ENCODE results near the gene RNF213. TPM values are rescaled to one million over a fixed set of nuclear protein-coding genes. Genes with fewer than 3 reads are reported as not detected.

RNF213 gene
- total and polyA plus RNA-seq, 12 donors, result 51.1 to 182 (median 122) TPM

GRCh38 chr17:80367503-80367902, 106.9 kb downstream of the RNF213 start:
- no peaks in the 10 kb centered on the region for H3K27me3 ChIP-seq
- no peak for DNase-seq
- no peak overlapping the region for H3K27ac ChIP-seq
- H3K4me3 ChIP-seq, result no peak overlapping the region
- TF ChIP-seq POLR2A (IDR thresholded peaks at IDR 0.05), result no peak
- TF ChIP-seq CTCF (IDR thresholded peaks at IDR 0.05), result no peak
- WGBS, 4 donors, result 85 to 90% (median 88%) methylated on average over 17 of the region's 17 CpGs
- no peaks in the 10 kb centered on the region for H3K9me3 ChIP-seq (replicated peaks in 1 of 3)
- intact Hi-C loops (cut with DNase I), result no loop called here
- H3K4me1 ChIP-seq (replicated peaks in 1 of 2), result no peaks in the 10 kb centered on the region
- peaks cover 0 to 98% of the 10 kb centered on the region in 2 donors for H3K36me3 ChIP-seq (replicated peaks in 1 of 2)

- Histone ChIP-seq H3K4me3 (no peak overlapping the region), H3K27me3 (no peaks in the 10 kb centered on the region), H3K4me1 (replicated peaks in 1 of 2) (peaks cover 0 to 7% of the 10 kb centered on the region in 2 donors), H3K36me3 (replicated peaks in 1 of 2) (peaks cover 0 to 98% of the 10 kb centered on the region in 2 donors), H3K9me3 (replicated peaks in 1 of 3) (no peaks in the 10 kb centered on the region), H3K27ac (no peak overlapping the region)
- 87 to 95% (median 90%) methylated on average over 5 of the region's 5 CpGs for WGBS, 4 donors
- no peak for TF ChIP-seq CTCF (IDR thresholded peaks at IDR 0.05)
- TF ChIP-seq POLR2A (IDR thresholded peaks at IDR 0.05), result no peak
- no peak for DNase-seq
- intact Hi-C loops (cut with DNase I), result no loop called here
These were observed 110.5 kb downstream of the RNF213 start for GRCh38 chr17:80371196-80371595.

- intact Hi-C loops (cut with DNase I), result no loop called here
- 88 to 93% (median 89%) methylated on average over 11 of the region's 11 CpGs for WGBS, 4 donors
These were observed 111.8 kb downstream of the RNF213 start for GRCh38 chr17:80372456-80372855.

GRCh38 chr17:80372922-80373570, 112.4 kb downstream of the RNF213 start:
- H3K27me3 ChIP-seq, result no peaks in the 10 kb centered on the region
- H3K36me3 ChIP-seq (replicated peaks in 1 of 2), result peaks cover 0 to 98% of the 10 kb centered on the region in 2 donors
- H3K4me3 ChIP-seq, result no peak overlapping the region
- H3K9me3 ChIP-seq (replicated peaks in 1 of 3), result no peaks in the 10 kb centered on the region
- intact Hi-C loops (cut with DNase I), result no loop called here
- peaks cover 0 to 7% of the 10 kb centered on the region in 2 donors for H3K4me1 ChIP-seq (replicated peaks in 1 of 2)
- no peak for DNase-seq
- no peak overlapping the region for H3K27ac ChIP-seq
- 90 to 94% (median 91%) methylated on average over 9 to 18 of the region's 18 CpGs for WGBS, 4 donors
- TF ChIP-seq POLR2A (IDR thresholded peaks at IDR 0.05), result no peak
- TF ChIP-seq CTCF (IDR thresholded peaks at IDR 0.05), result no peak

More at GRCh38 chr17:80372456-80372855, 111.8 kb downstream of the RNF213 start:
- peaks cover 0 to 98% of the 10 kb centered on the region in 2 donors for H3K36me3 ChIP-seq (replicated peaks in 1 of 2)
- TF ChIP-seq POLR2A (IDR thresholded peaks at IDR 0.05) (no peak), CTCF (IDR thresholded peaks at IDR 0.05) (no peak)
- H3K4me1 ChIP-seq (replicated peaks in 1 of 2), result peaks cover 0 to 7% of the 10 kb centered on the region in 2 donors
- DNase-seq, result no peak
- H3K27ac ChIP-seq, result no peak overlapping the region
- no peak overlapping the region for H3K4me3 ChIP-seq
- H3K27me3 ChIP-seq, result no peaks in the 10 kb centered on the region
- no peaks in the 10 kb centered on the region for H3K9me3 ChIP-seq (replicated peaks in 1 of 3)

Measured in adrenal gland (tissue), 12 donors.